ENCODE results near the gene TBCA. TPM values are rescaled to one million over a fixed set of nuclear protein-coding genes. Genes with fewer than 3 reads are reported as not detected.
A peak's percentile ranks its signal among the peaks of the same experiment; 100 is the strongest.
"Not testable (repeated sequence)": the region's sequence is repeated elsewhere in the genome, so short reads cannot be mapped to it uniquely, and the experiment has no call there.

The TBCA gene
- total and polyA plus RNA-seq, 9 donors, result 143 to 361 (median 255) TPM

- H3K27me3 ChIP-seq (ENCODE audit: control insufficient read depth, insufficient read depth, low read length), result no peaks in the 10 kb centered on the region
- DNase-seq, result no peak
- WGBS (ENCODE audit: insufficient coverage), result no CpG with 5 or more reads among the region's 7 CpGs
- no peaks in the 10 kb centered on the region for H3K4me1 ChIP-seq (ENCODE audit: control insufficient read depth, insufficient read depth, low read length)
- H3K36me3 ChIP-seq (ENCODE audit: control insufficient read depth, insufficient read depth, low read length), result no peaks in the 10 kb centered on the region
- H3K4me3 ChIP-seq (ENCODE audit: low read length), result no peak overlapping the region
- no peak overlapping the region for H3K27ac ChIP-seq (ENCODE audit: low read length)
- H3K9me3 ChIP-seq (replicated peaks; ENCODE audit: control insufficient read depth, low read depth, low read length), result no peaks in the 10 kb centered on the region
Observed at GRCh38 chr5:77725616-77726015, 50.5 kb downstream of the TBCA start.

DNA sequence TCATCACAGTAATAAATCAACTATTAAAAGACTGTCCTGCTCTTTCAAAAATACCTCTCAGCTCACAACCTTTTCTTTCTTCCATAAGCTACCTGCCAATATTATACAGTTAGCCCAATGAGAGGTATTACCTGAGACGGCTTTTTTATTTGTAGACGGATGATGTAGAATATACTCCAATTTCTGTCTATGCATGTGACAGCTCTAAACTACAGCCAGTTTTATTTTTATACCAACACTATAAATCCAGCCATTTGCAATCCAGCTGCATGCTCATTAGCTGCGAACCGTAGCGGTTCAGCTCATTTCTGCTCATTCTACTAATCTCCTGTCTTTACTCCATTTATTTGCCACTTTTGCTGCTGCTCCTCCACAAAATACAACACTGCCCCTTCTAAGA lies 51.2 kb downstream of the TBCA start:
- WGBS (ENCODE audit: insufficient coverage), result 91% methylated on average over 3 of the region's 5 CpGs
- no peak for DNase-seq
- Histone ChIP-seq H3K36me3 (ENCODE audit: control insufficient read depth, insufficient read depth, low read length) (no peaks in the 10 kb centered on the region), H3K4me1 (ENCODE audit: control insufficient read depth, insufficient read depth, low read length) (no peaks in the 10 kb centered on the region), H3K27ac (ENCODE audit: low read length) (no peak overlapping the region), H3K27me3 (ENCODE audit: control insufficient read depth, insufficient read depth, low read length) (no peaks in the 10 kb centered on the region), H3K4me3 (ENCODE audit: low read length) (no peak overlapping the region), H3K9me3 (replicated peaks; ENCODE audit: control insufficient read depth, low read depth, low read length) (no peaks in the 10 kb centered on the region)

GRCh38 chr5:77719666-77720363 lies 56.3 kb downstream of the TBCA start:
- no peak for DNase-seq
- no peaks in the 10 kb centered on the region for H3K4me1 ChIP-seq (ENCODE audit: control insufficient read depth, insufficient read depth, low read length)
- H3K9me3 ChIP-seq (replicated peaks; ENCODE audit: control insufficient read depth, low read depth, low read length), result no peaks in the 10 kb centered on the region
- no CpG with 5 or more reads among the region's 3 CpGs for WGBS (ENCODE audit: insufficient coverage)
- H3K27ac ChIP-seq (ENCODE audit: low read length), result no peak overlapping the region
- H3K36me3 ChIP-seq (ENCODE audit: control insufficient read depth, insufficient read depth, low read length), result no peaks in the 10 kb centered on the region
- no peaks in the 10 kb centered on the region for H3K27me3 ChIP-seq (ENCODE audit: control insufficient read depth, insufficient read depth, low read length)
- H3K4me3 ChIP-seq (ENCODE audit: low read length), result no peak overlapping the region

GRCh38 chr5:77718934-77719610 lies 57.1 kb downstream of the TBCA start:
- no peaks in the 10 kb centered on the region for H3K36me3 ChIP-seq (ENCODE audit: control insufficient read depth, insufficient read depth, low read length)
- DNase-seq, result no peak
- no peak overlapping the region for H3K27ac ChIP-seq (ENCODE audit: low read length)
- H3K27me3 ChIP-seq (ENCODE audit: control insufficient read depth, insufficient read depth, low read length), result no peaks in the 10 kb centered on the region
- WGBS (ENCODE audit: insufficient coverage), result no CpG with 5 or more reads among the region's 6 CpGs
- no peak overlapping the region for H3K4me3 ChIP-seq (ENCODE audit: low read length)
- no peaks in the 10 kb centered on the region for H3K4me1 ChIP-seq (ENCODE audit: control insufficient read depth, insufficient read depth, low read length)
- H3K9me3 ChIP-seq (replicated peaks; ENCODE audit: control insufficient read depth, low read depth, low read length), result no peaks in the 10 kb centered on the region

GRCh38 chr5:77709993-77710685 lies 66.0 kb downstream of the TBCA start:
- no peaks in the 10 kb centered on the region for H3K4me1 ChIP-seq (ENCODE audit: control insufficient read depth, insufficient read depth, low read length)
- H3K36me3 ChIP-seq (ENCODE audit: control insufficient read depth, insufficient read depth, low read length), result peaks cover 17% of the 10 kb centered on the region
- DNase-seq, result peak; percentile 13
- H3K27me3 ChIP-seq (ENCODE audit: control insufficient read depth, insufficient read depth, low read length), result no peaks in the 10 kb centered on the region
- H3K27ac ChIP-seq (ENCODE audit: low read length), result no peak overlapping the region
- H3K9me3 ChIP-seq (replicated peaks; ENCODE audit: control insufficient read depth, low read depth, low read length), result no peaks in the 10 kb centered on the region
- no peak overlapping the region for H3K4me3 ChIP-seq (ENCODE audit: low read length)

- Histone ChIP-seq H3K36me3 (ENCODE audit: control insufficient read depth, insufficient read depth, low read length) (peaks cover 17% of the 10 kb centered on the region), H3K9me3 (replicated peaks; ENCODE audit: control insufficient read depth, low read depth, low read length) (no peaks in the 10 kb centered on the region), H3K27ac (ENCODE audit: low read length) (no peak overlapping the region), H3K27me3 (ENCODE audit: control insufficient read depth, insufficient read depth, low read length) (no peaks in the 10 kb centered on the region), H3K4me1 (ENCODE audit: control insufficient read depth, insufficient read depth, low read length) (no peaks in the 10 kb centered on the region), H3K4me3 (ENCODE audit: low read length) (no peak overlapping the region)
- peak; percentile 28 for DNase-seq
Observed at GRCh38 chr5:77709340-77709739, 66.8 kb downstream of the TBCA start.

GRCh38 chr5:77707791-77708190 lies 68.3 kb downstream of the TBCA start:
- Histone ChIP-seq H3K27ac (ENCODE audit: low read length) (no peak overlapping the region), H3K4me1 (ENCODE audit: control insufficient read depth, insufficient read depth, low read length) (no peaks in the 10 kb centered on the region), H3K9me3 (replicated peaks; ENCODE audit: control insufficient read depth, low read depth, low read length) (no peaks in the 10 kb centered on the region), H3K36me3 (ENCODE audit: control insufficient read depth, insufficient read depth, low read length) (peaks cover 26% of the 10 kb centered on the region), H3K4me3 (ENCODE audit: low read length) (no peak overlapping the region), H3K27me3 (ENCODE audit: control insufficient read depth, insufficient read depth, low read length) (no peaks in the 10 kb centered on the region)
- DNase-seq, result no peak
- WGBS (ENCODE audit: insufficient coverage), result 100% methylated on average over 1 of the region's 2 CpGs

GRCh38 chr5:77699569-77699968 lies 76.6 kb downstream of the TBCA start:
- not testable (repeated sequence) for H3K9me3 ChIP-seq (replicated peaks; ENCODE audit: control insufficient read depth, low read depth, low read length); H3K27me3 ChIP-seq (ENCODE audit: control insufficient read depth, insufficient read depth, low read length); H3K4me1 ChIP-seq (ENCODE audit: control insufficient read depth, insufficient read depth, low read length); H3K27ac ChIP-seq (ENCODE audit: low read length); H3K4me3 ChIP-seq (ENCODE audit: low read length); DNase-seq
- peaks cover 11% of the 10 kb centered on the region for H3K36me3 ChIP-seq (ENCODE audit: control insufficient read depth, insufficient read depth, low read length)
- WGBS (ENCODE audit: insufficient coverage), result no CpG with 5 or more reads among the region's 7 CpGs

DNA sequence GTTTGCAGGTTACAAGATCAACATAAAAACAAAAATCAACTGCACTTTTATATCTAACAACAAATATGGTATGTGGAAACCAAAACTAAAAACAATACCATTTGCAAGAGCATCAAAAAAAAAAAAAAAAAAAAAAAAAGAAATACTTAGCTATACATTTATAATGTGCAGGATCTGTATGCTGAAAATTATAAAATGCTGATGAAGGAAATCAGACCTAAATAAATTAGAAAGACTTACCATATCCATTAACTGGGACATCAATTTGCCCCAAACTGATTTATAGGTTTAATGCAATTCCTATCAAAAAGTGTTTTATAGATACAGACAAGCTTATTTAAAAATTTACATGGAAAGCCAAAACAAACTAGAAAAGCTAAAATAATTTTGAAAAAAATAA lies 77.2 kb downstream of the TBCA start:
- Histone ChIP-seq H3K9me3 (replicated peaks; ENCODE audit: control insufficient read depth, low read depth, low read length) (peaks cover 3% of the 10 kb centered on the region), H3K27me3 (ENCODE audit: control insufficient read depth, insufficient read depth, low read length) (no peaks in the 10 kb centered on the region), H3K4me3 (ENCODE audit: low read length) (no peak overlapping the region), H3K36me3 (ENCODE audit: control insufficient read depth, insufficient read depth, low read length) (peaks cover 8% of the 10 kb centered on the region), H3K27ac (ENCODE audit: low read length) (no peak overlapping the region), H3K4me1 (ENCODE audit: control insufficient read depth, insufficient read depth, low read length) (no peaks in the 10 kb centered on the region)
- DNase-seq, result no peak

DNA sequence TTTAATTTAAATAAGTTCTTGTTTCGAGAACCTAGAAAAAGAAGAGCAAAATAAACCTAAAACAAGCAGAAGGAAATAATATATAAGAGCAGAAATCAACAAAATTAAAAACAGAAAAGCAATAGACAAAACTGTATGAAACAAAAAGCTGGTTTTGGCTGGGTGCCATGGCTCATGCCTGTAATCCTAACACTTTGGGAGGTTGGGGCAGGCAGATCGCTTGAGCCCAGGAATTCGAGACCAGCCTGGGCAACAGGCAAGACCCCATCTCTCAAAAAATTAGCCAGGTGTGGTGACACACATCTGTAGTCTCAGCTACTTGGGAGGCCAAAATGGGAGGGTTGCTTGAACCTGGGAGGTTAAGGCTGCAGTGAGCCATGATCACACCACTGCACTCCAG lies 78.4 kb downstream of the TBCA start:
- H3K36me3 ChIP-seq (ENCODE audit: control insufficient read depth, insufficient read depth, low read length), result peaks cover 6% of the 10 kb centered on the region
- H3K27ac ChIP-seq (ENCODE audit: low read length), result no peak overlapping the region
- H3K27me3 ChIP-seq (ENCODE audit: control insufficient read depth, insufficient read depth, low read length), result no peaks in the 10 kb centered on the region
- peaks cover 3% of the 10 kb centered on the region for H3K9me3 ChIP-seq (replicated peaks; ENCODE audit: control insufficient read depth, low read depth, low read length)
- WGBS (ENCODE audit: insufficient coverage), result no CpG with 5 or more reads among the region's 3 CpGs
- H3K4me1 ChIP-seq (ENCODE audit: control insufficient read depth, insufficient read depth, low read length), result no peaks in the 10 kb centered on the region
- no peak overlapping the region for H3K4me3 ChIP-seq (ENCODE audit: low read length)
- DNase-seq, result no peak
